ENCODE results near the gene ZBTB20. TPM values are rescaled to one million over a fixed set of nuclear protein-coding genes. Genes with fewer than 3 reads are reported as not detected.

ZBTB20 gene
- total RNA-seq, 1 donor: 32.9 TPM

GRCh38 chr3:115161168-115161834 is 14.2 kb upstream of the ZBTB20 start:
- Histone ChIP-seq H3K27me3 (ENCODE audit: insufficient read depth, low read length) (no peaks in the 10 kb centered on the region), H3K9me3 (ENCODE audit: low read depth, low read length) (no peaks in the 10 kb centered on the region), H3K4me1 (ENCODE audit: insufficient read depth, low read length) (no peaks in the 10 kb centered on the region), H3K4me2 (ENCODE audit: insufficient read depth, low read length) (no peak overlapping the region), H2AFZ (ENCODE audit: low read length) (no peak overlapping the region), H3K4me3 (ENCODE audit: insufficient read depth, low read length) (no peak overlapping the region), H3K79me2 (ENCODE audit: insufficient read depth, low read length) (no peaks in the 10 kb centered on the region), H3K36me3 (ENCODE audit: insufficient read depth, low read length) (no peaks in the 10 kb centered on the region), H4K20me1 (ENCODE audit: insufficient read depth, low read length) (no peaks in the 10 kb centered on the region), H3K27ac (ENCODE audit: low read depth, low read length) (no peak overlapping the region)
- DNase-seq (ENCODE audit: insufficient read length, low spot score, missing footprints): no peak
- TF ChIP-seq CTCF (IDR thresholded peaks at IDR 0.05; ENCODE audit: extremely low read depth, low read depth, low read length): no peak

GRCh38 chr3:115160295-115160694 is 13.2 kb upstream of the ZBTB20 start:
- Histone ChIP-seq H3K79me2 (ENCODE audit: insufficient read depth, low read length) (no peaks in the 10 kb centered on the region), H3K4me2 (ENCODE audit: insufficient read depth, low read length) (no peak overlapping the region), H3K9me3 (ENCODE audit: low read depth, low read length) (no peaks in the 10 kb centered on the region)

GRCh38 chr3:115156046-115156654 is 9.1 kb upstream of the ZBTB20 start:
- H3K36me3 ChIP-seq (ENCODE audit: insufficient read depth, low read length): no peaks in the 10 kb centered on the region
- DNase-seq (ENCODE audit: insufficient read length, low spot score, missing footprints): no peak
- no peak for TF ChIP-seq CTCF (IDR thresholded peaks at IDR 0.05; ENCODE audit: extremely low read depth, low read depth, low read length)
- no peaks in the 10 kb centered on the region for H3K4me1 ChIP-seq (ENCODE audit: insufficient read depth, low read length)
- H3K27me3 ChIP-seq (ENCODE audit: insufficient read depth, low read length): no peaks in the 10 kb centered on the region
- H3K79me2 ChIP-seq (ENCODE audit: insufficient read depth, low read length): no peaks in the 10 kb centered on the region
- no peak overlapping the region for H3K4me2 ChIP-seq (ENCODE audit: insufficient read depth, low read length)
- H2AFZ ChIP-seq (ENCODE audit: low read length): peak overlapping the region; percentile 35
- no peak overlapping the region for H3K4me3 ChIP-seq (ENCODE audit: insufficient read depth, low read length)
- H3K27ac ChIP-seq (ENCODE audit: low read depth, low read length): no peak overlapping the region
- H4K20me1 ChIP-seq (ENCODE audit: insufficient read depth, low read length): no peaks in the 10 kb centered on the region
- H3K9me3 ChIP-seq (ENCODE audit: low read depth, low read length): no peaks in the 10 kb centered on the region

More at GRCh38 chr3:115160295-115160694, 13.2 kb upstream of the ZBTB20 start:
- no peak for DNase-seq (ENCODE audit: insufficient read length, low spot score, missing footprints)
- no peak for TF ChIP-seq CTCF (IDR thresholded peaks at IDR 0.05; ENCODE audit: extremely low read depth, low read depth, low read length)
- no peak overlapping the region for H2AFZ ChIP-seq (ENCODE audit: low read length)
- H4K20me1 ChIP-seq (ENCODE audit: insufficient read depth, low read length): no peaks in the 10 kb centered on the region
- no peaks in the 10 kb centered on the region for H3K27me3 ChIP-seq (ENCODE audit: insufficient read depth, low read length)
- H3K4me1 ChIP-seq (ENCODE audit: insufficient read depth, low read length): no peaks in the 10 kb centered on the region
- no peak overlapping the region for H3K27ac ChIP-seq (ENCODE audit: low read depth, low read length)
- no peak overlapping the region for H3K4me3 ChIP-seq (ENCODE audit: insufficient read depth, low read length)
- no peaks in the 10 kb centered on the region for H3K36me3 ChIP-seq (ENCODE audit: insufficient read depth, low read length)

GRCh38 chr3:115154611-115155010 is 7.5 kb upstream of the ZBTB20 start:
- Histone ChIP-seq H3K27me3 (ENCODE audit: insufficient read depth, low read length) (no peaks in the 10 kb centered on the region), H4K20me1 (ENCODE audit: insufficient read depth, low read length) (no peaks in the 10 kb centered on the region), H3K4me3 (ENCODE audit: insufficient read depth, low read length) (no peak overlapping the region), H3K36me3 (ENCODE audit: insufficient read depth, low read length) (no peaks in the 10 kb centered on the region), H3K27ac (ENCODE audit: low read depth, low read length) (no peak overlapping the region), H3K9me3 (ENCODE audit: low read depth, low read length) (no peaks in the 10 kb centered on the region), H3K4me1 (ENCODE audit: insufficient read depth, low read length) (no peaks in the 10 kb centered on the region), H2AFZ (ENCODE audit: low read length) (no peak overlapping the region), H3K4me2 (ENCODE audit: insufficient read depth, low read length) (no peak overlapping the region), H3K79me2 (ENCODE audit: insufficient read depth, low read length) (no peaks in the 10 kb centered on the region)
- TF ChIP-seq CTCF (IDR thresholded peaks at IDR 0.05; ENCODE audit: extremely low read depth, low read depth, low read length): no peak
- DNase-seq (ENCODE audit: insufficient read length, low spot score, missing footprints): no peak
